GM21526 (cell line): ENCODE measurements around the gene EIF3B.
A peak's percentile ranks its signal among the peaks of the same experiment; 100 is the strongest.
"Not testable (repeated sequence)": the region's sequence is repeated elsewhere in the genome, so short reads cannot be mapped to it uniquely, and the experiment has no call there.

Experiments used
- ATAC-seq: cut with Tn5 transposase; IDR thresholded peaks from one replicate; pipeline ENCODE4 v1.9.1; 2021; ENCODE audit warnings: moderate library complexity; ENCODE audit not compliant: unreplicated experiment, low FRiP score

EIF3B gene

GRCh38 chr7:2354186-2354938 is at the start of gene EIF3B:
Gene EIF3B (plus strand): TSS chr7:2354827. CDS start chr7:2354922, 95 bp downstream.
- ATAC-seq: peak; percentile 76

GRCh38 chr7:2305258-2305657 is 49.4 kb upstream of the EIF3B start:
- not testable (repeated sequence) for ATAC-seq

- ATAC-seq: no peak
These were observed 47.9 kb upstream of the EIF3B start for GRCh38 chr7:2306688-2307087.

- no peak for ATAC-seq
These were observed 46.9 kb upstream of the EIF3B start for GRCh38 chr7:2307690-2308107.

GRCh38 chr7:2309889-2310331 is 44.7 kb upstream of the EIF3B start:
- ATAC-seq: no peak

GRCh38 chr7:2312267-2312929 is 42.2 kb upstream of the EIF3B start:
- ATAC-seq: no peak

- ATAC-seq: no peak
These were observed 41.0 kb upstream of the EIF3B start for GRCh38 chr7:2313450-2314208.

GRCh38 chr7:2314209-2314955 is 40.2 kb upstream of the EIF3B start, which contains the start of gene SNX8:
Gene SNX8 (minus strand): TSS chr7:2314441. CDS start chr7:2314421, 20 bp downstream.
- ATAC-seq: peak; percentile 58

- not testable (repeated sequence) for ATAC-seq
These were observed 39.6 kb upstream of the EIF3B start for GRCh38 chr7:2314956-2315530.

- no peak for ATAC-seq
These were observed 38.8 kb upstream of the EIF3B start for GRCh38 chr7:2315787-2316186.

GRCh38 chr7:2316578-2316977 is 38.0 kb upstream of the EIF3B start:
- no peak for ATAC-seq

GRCh38 chr7:2317556-2318293 is 36.9 kb upstream of the EIF3B start:
- ATAC-seq: no peak

- no peak for ATAC-seq
These were observed 33.6 kb upstream of the EIF3B start for GRCh38 chr7:2321020-2321419.

- no peak for ATAC-seq
These were observed 29.5 kb upstream of the EIF3B start for GRCh38 chr7:2325162-2325561.

- no peak for ATAC-seq
These were observed 27.7 kb upstream of the EIF3B start for GRCh38 chr7:2326951-2327350.

GRCh38 chr7:2330493-2330892 is 24.1 kb upstream of the EIF3B start:
- ATAC-seq: no peak

GRCh38 chr7:2331707-2332106 is 22.9 kb upstream of the EIF3B start:
- ATAC-seq: no peak

- not testable (repeated sequence) for ATAC-seq
These were observed 21.9 kb upstream of the EIF3B start for GRCh38 chr7:2332606-2333231.
